ENCODE results near the gene LIMS4.
"Not testable (repeated sequence)": the region's sequence is repeated elsewhere in the genome, so short reads cannot be mapped to it uniquely, and the experiment has no call there.

DNA sequence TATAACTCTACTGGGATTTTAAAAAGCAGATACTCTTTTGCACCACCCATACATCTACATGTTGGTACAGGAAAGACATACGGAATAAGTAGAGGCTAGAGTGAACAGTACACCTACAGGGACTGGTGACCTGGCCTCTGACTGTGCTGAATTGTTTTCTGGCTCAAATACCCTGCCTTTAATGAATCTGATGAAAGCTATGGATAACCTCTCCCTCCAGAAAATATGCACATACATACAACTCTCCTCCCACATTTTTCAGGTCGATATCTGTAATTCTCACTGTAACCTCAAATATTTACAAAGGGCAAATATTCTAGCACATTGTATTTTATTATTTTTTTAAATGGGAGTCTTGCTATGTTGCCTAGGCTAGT lies 15.4 kb downstream of the LIMS4 start:
- TF ChIP-seq, protein P1, sequence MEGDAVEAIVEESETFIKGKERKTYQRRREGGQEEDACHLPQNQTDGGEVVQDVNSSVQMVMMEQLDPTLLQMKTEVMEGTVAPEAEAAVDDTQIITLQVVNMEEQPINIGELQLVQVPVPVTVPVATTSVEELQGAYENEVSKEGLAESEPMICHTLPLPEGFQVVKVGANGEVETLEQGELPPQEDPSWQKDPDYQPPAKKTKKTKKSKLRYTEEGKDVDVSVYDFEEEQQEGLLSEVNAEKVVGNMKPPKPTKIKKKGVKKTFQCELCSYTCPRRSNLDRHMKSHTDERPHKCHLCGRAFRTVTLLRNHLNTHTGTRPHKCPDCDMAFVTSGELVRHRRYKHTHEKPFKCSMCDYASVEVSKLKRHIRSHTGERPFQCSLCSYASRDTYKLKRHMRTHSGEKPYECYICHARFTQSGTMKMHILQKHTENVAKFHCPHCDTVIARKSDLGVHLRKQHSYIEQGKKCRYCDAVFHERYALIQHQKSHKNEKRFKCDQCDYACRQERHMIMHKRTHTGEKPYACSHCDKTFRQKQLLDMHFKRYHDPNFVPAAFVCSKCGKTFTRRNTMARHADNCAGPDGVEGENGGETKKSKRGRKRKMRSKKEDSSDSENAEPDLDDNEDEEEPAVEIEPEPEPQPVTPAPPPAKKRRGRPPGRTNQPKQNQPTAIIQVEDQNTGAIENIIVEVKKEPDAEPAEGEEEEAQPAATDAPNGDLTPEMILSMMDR (IDR thresholded peaks at IDR 0.05): not testable (repeated sequence)
- not testable (repeated sequence) for TF ChIP-seq POLR2A (IDR thresholded peaks at IDR 0.05; ENCODE audit: low read depth)

Measured in esophagus muscularis mucosa (tissue), 3 donors.